Measurements from ENCODE around the gene ANAPC5. TPM values are rescaled to one million over a fixed set of nuclear protein-coding genes. Genes with fewer than 3 reads are reported as not detected.

ANAPC5 gene
- polyA plus RNA-seq, 3 donors, result 67.3 to 161 (median 114) TPM

- no peaks in the 10 kb centered on the region for H3K36me3 Mint-ChIP-seq
Observed at GRCh38 chr12:121383601-121384021, 31.4 kb upstream of the ANAPC5 start.

GRCh38 chr12:121379945-121380344 is 27.7 kb upstream of the ANAPC5 start:
- Histone ChIP-seq H3K36me3 (replicated peaks in 1 of 2; ENCODE audit: control insufficient read depth in 1 of 2, insufficient read depth in 2 of 2, low read length in 2 of 2) (no peaks in the 10 kb centered on the region), H3K27me3 (ENCODE audit: control insufficient read depth in 2 of 2, insufficient read depth in 2 of 2, low read length in 2 of 2) (no peaks in the 10 kb centered on the region), H3K4me3 (replicated peaks in 1 of 3; ENCODE audit: low read depth in 2 of 3, low read length in 3 of 3) (no peak overlapping the region), H2AFZ (ENCODE audit: insufficient read depth, low read depth, low read length, poor library complexity, severe bottlenecking) (no peak overlapping the region), H3K9me3 (replicated peaks in 1 of 2; ENCODE audit: control insufficient read depth in 1 of 2, insufficient read depth in 1 of 2, low read length in 2 of 2) (peaks cover 0 to 6% of the 10 kb centered on the region in 2 donors), H3K27ac (ENCODE audit: low read depth in 1 of 2, low read length in 2 of 2) (no peak overlapping the region), H3K79me2 (ENCODE audit: insufficient read depth, low read length) (no peaks in the 10 kb centered on the region), H3K9ac (ENCODE audit: insufficient read depth, low read length, poor library complexity, severe bottlenecking) (no peak overlapping the region), H3K4me1 (ENCODE audit: control insufficient read depth in 1 of 2, insufficient read depth in 2 of 2, low read length in 2 of 2) (no peaks in the 10 kb centered on the region), H4K20me1 (ENCODE audit: insufficient read depth, low read length) (no peaks in the 10 kb centered on the region), H3K4me2 (replicated peaks; ENCODE audit: extremely low read depth, low read length, poor library complexity, severe bottlenecking) (no peak overlapping the region)
- no peak for DNase-seq
- Mint-ChIP-seq H3K9me3 (peaks cover 0 to 8% (median 6%) of the 10 kb centered on the region in 7 donors), H3K27me3 (ENCODE audit: low read depth in 3 of 3) (peaks cover 2 to 6% (median 4%) of the 10 kb centered on the region in 3 donors), H3K36me3 (no peaks in the 10 kb centered on the region), H3K4me1 (no peaks in the 10 kb centered on the region), H3K4me3 (no peak overlapping the region), H3K27ac (no peak overlapping the region)
- no peak for TF ChIP-seq CTCF (IDR thresholded peaks at IDR 0.05)
- WGBS (ENCODE audit: insufficient coverage), result 100% methylated on average over 4 of the region's 10 CpGs
- intact Hi-C loops (cut with micrococcal nuclease), result no loop called here

More at GRCh38 chr12:121383601-121384021, 31.4 kb upstream of the ANAPC5 start:
- peaks cover 7 to 10% of the 10 kb centered on the region in 2 donors for H3K4me1 ChIP-seq (ENCODE audit: control insufficient read depth in 1 of 2, insufficient read depth in 2 of 2, low read length in 2 of 2)
- no peaks in the 10 kb centered on the region for H4K20me1 ChIP-seq (ENCODE audit: insufficient read depth, low read length)
- H3K4me2 ChIP-seq (replicated peaks; ENCODE audit: extremely low read depth, low read length, poor library complexity, severe bottlenecking), result no peak overlapping the region
- no peak overlapping the region for H3K27ac Mint-ChIP-seq
- intact Hi-C loops (cut with micrococcal nuclease), result no loop called here
- no peak overlapping the region for H3K9ac ChIP-seq (ENCODE audit: insufficient read depth, low read length, poor library complexity, severe bottlenecking)
- H3K9me3 ChIP-seq (replicated peaks in 1 of 2; ENCODE audit: control insufficient read depth in 1 of 2, insufficient read depth in 1 of 2, low read length in 2 of 2), result no peaks in the 10 kb centered on the region
- H3K4me3 ChIP-seq (replicated peaks in 1 of 3; ENCODE audit: low read depth in 2 of 3, low read length in 3 of 3), result no peak overlapping the region
- H3K4me1 Mint-ChIP-seq, result peaks cover 8% of the 10 kb centered on the region
- DNase-seq, result no peak
- no peaks in the 10 kb centered on the region for H3K79me2 ChIP-seq (ENCODE audit: insufficient read depth, low read length)
- no peak overlapping the region for H2AFZ ChIP-seq (ENCODE audit: insufficient read depth, low read depth, low read length, poor library complexity, severe bottlenecking)
- peaks cover 2 to 5% (median 4%) of the 10 kb centered on the region in 3 donors for H3K27me3 Mint-ChIP-seq (ENCODE audit: low read depth in 3 of 3)
- H3K4me3 Mint-ChIP-seq, result no peak overlapping the region
- H3K27me3 ChIP-seq (ENCODE audit: control insufficient read depth in 2 of 2, insufficient read depth in 2 of 2, low read length in 2 of 2), result no peaks in the 10 kb centered on the region
- H3K9me3 Mint-ChIP-seq, result peaks cover 0 to 3% (median under 1%) of the 10 kb centered on the region in 7 donors
- H3K36me3 ChIP-seq (replicated peaks in 1 of 2; ENCODE audit: control insufficient read depth in 1 of 2, insufficient read depth in 2 of 2, low read length in 2 of 2), result no peaks in the 10 kb centered on the region
- WGBS (ENCODE audit: insufficient coverage), result 96% methylated on average over 7 of the region's 9 CpGs
- no peak overlapping the region for H3K27ac ChIP-seq (ENCODE audit: low read depth in 1 of 2, low read length in 2 of 2)
- no peak for TF ChIP-seq CTCF (IDR thresholded peaks at IDR 0.05)
